Activated T-helper 1 cell treated with anti-CD3 and anti-CD28 coated beads, Interleukin-2, amount 50 U/mL, for 16 hours (primary cell): ENCODE measurements around the gene PIK3R3.
"Not testable (repeated sequence)": the region's sequence is repeated elsewhere in the genome, so short reads cannot be mapped to it uniquely, and the experiment has no call there.

Source experiments
- DNase-seq, 2 donors: peaks; one replicate each; pipeline ENCODE4 v3.0.0-alpha.2; 2020; ENCODE audit warnings: low read depth in 1 of 2, low spot score in 1 of 2

The PIK3R3 gene

GRCh38 chr1:46070164-46070814 lies 62.1 kb downstream of the PIK3R3 start:
- DNase-seq: no peak

- DNase-seq: no peak
Measured at GRCh38 chr1:46068525-46068924, 63.9 kb downstream of the PIK3R3 start.

DNA sequence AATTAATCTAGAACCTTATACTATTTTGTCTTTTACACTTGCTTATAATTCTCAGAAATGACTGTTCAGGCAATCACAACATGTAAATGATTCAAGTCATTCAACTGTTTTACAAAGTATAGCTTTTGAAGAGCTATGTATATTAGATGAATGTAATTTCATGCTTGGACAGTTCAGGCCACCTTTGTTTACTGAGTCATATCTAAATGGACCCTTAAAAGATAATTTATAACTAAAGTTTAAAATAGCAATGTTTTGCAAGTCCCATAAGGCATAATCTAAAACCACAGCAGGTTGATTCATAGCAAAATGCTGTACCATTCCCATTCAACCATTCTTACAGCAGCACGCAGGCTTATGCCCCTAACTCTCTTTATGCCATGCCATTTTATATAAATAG lies 64.8 kb downstream of the PIK3R3 start:
- no peak for DNase-seq

- no peak for DNase-seq
Measured at GRCh38 chr1:46065405-46065804, 67.0 kb downstream of the PIK3R3 start.

- DNase-seq: no peak
Measured at GRCh38 chr1:46064708-46065107, 67.7 kb downstream of the PIK3R3 start.

- DNase-seq: peak in 1 of 2 donors; percentile 8
Measured at GRCh38 chr1:46062651-46063319, 69.6 kb downstream of the PIK3R3 start.

- DNase-seq: no peak
Measured at GRCh38 chr1:46061146-46061545, 71.3 kb downstream of the PIK3R3 start.

DNA sequence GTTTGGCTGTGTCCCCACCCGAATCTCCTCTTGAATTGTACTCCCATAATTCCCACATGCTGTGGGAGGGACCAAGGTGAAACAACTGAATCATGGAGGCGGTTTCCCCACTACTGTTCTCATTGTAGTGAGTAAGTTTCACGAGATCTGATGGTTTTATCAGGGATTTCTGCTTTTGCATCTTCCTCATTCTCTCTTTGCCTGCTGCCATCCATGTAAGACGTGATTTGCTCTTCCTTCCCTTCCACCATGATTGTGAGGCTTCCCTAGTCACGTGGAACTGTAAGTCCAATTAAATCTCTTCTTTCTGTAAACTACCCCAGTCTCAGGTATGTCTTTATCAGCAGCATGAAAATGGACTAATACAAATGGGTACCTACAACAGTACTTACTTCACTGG lies 73.5 kb downstream of the PIK3R3 start:
- no peak for DNase-seq

GRCh38 chr1:46057781-46058180 lies 74.6 kb downstream of the PIK3R3 start:
- no peak for DNase-seq

DNA sequence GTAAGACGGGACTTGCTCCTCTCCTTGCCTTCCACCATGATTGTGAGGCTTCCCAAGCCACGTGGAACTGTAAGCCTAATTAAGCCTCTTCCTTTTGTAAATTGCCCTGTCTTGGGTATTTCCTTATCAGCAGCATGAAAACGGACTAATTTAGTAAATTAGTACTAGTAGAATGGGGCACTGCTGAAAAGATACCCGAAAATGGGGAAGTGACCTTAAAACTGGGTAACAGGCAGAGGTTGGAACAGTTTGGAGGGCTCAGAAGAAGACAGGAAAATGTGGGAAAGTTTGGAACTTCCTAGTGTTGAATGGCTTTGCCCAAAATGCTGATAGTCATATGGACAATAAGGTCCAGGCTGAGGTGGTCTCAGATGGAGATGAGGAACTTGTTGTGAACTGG lies 75.2 kb downstream of the PIK3R3 start:
- DNase-seq: not testable (repeated sequence)

- DNase-seq: no peak
Measured at GRCh38 chr1:46056325-46056724, 76.1 kb downstream of the PIK3R3 start.

DNA sequence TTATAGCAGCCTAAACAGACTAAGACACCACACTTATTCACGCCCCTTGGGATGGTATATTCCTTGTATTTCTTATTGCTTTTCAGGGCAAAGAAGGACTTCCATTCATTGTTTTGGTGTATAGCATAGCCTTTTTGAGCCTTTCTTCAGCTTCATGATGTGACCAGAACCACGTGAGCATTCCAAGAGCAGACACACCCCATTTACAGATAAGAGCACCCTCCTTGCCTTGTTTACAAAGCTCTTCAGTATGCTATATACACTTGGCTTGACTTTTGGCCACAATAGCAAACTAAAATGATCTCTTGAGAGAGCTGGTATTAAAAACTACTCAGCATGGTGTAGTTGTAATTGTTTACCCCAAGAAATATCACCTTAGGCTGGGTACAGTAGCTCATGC lies 78.7 kb downstream of the PIK3R3 start:
- no peak for DNase-seq

DNA sequence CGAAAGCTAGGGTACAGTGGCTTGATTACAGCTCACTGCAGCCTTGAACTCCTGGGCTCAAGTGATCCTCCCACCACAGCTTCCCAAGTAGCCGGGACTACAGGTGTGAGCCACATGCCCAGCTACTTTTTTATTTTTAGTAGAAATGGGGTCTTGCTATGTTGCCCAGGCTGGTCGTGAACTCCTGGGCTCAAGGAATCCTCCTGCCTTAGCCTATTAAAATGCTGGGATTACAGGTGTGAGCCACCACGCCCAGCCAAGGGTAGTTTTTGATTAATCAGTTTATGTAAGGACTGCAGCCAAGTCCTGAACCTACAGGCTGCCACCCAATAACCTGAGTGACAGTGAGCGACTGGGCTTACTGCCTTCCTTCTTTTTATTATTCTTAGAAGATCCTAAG lies 88.3 kb downstream of the PIK3R3 start:
- DNase-seq: no peak

DNA sequence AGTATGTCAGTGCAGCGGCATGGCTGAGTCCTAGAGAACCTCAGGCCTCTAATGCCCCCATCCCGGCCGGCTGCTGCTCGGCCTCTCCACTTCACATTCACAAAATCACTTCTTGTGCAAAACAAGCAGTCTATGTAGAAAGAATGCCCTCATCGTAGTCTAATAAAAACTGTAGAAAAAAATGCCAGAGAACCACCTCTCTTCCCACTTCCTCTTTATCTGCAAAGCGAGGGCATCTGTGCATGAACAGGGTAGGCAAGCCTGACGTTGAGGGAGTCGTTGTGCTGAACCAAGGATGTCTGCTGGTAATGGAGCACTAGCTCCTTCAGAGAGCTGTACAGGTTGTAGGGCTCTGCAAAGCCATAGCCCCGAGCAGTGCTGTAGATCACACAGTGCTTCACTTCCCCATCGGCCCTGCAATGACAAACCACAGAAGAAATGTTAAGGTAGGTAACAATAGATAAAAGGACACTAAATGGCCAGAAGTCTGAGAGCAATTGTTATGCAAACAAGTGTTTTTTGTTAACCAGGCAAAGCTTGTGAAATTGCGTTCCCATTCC lies 88.9 kb downstream of the PIK3R3 start:
- no peak for DNase-seq

DNA sequence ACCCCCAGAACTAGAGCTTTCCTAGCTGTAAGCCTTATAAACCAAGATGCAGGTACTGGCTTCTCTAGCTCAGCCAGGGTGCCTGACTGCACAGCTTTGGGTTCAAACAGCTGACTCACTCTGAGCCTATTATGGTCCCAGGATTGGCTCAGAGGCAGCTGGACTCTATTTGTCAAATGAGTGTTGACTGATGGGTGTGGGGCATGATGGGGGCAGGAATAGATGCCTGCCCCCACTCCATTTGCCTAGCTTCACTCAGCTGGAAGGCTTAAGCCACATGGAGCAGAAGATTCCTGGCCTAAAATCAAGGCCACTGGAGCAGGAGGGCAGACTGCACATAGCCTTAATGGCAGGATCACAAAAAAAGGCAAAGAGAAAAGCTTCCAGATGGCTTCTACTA lies 90.5 kb downstream of the PIK3R3 start:
- no peak for DNase-seq

- no peak for DNase-seq
Measured at GRCh38 chr1:46041551-46041950, 90.9 kb downstream of the PIK3R3 start.

GRCh38 chr1:46039571-46040052 lies 92.8 kb downstream of the PIK3R3 start:
- DNase-seq: no peak

DNA sequence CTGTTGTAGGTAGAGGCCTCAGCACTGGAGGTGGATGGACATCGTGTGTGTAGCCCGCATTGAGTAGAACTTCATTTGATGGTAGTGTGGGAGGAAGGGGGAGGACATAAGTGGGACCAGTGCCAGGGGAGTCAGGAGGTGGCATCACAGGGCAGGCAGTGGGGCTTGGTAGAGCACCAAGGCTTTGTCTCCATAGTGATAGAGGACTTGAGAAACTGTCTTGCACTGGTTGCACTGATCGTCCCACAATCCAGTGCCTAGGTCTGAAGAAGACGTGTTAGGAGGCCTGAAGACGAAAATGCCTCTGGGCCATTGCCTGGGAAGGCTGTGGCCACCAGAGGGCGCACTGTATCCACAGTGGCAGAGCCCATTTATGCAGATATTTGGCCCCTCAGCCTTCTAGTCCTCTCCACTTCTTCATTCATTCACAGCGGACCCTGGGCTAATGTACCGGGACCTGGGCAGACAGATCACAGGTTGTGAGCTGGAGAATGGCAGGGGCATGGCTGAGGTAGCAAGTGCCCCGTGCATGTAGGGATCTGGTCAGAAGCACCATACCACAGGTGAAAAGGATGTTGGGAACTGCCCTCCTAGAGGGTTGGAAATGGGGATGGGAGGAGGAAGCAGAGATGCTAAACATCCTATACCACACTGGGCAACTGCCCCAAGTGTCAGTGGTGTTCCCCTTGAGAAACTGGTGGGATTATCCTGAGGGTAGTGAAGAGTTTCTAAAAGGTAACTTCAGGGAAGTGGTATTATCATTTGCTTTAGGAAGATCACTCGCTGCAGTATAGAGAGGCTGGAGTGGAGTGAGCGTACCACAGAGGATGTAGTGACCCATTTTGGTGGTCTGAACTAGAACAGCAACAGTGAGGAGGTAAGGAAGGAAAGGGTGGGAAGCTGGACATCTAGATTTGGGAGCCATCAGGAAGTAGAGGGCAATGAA lies 95.3 kb downstream of the PIK3R3 start:
- peak; percentile 74 to 84 for DNase-seq

DNA sequence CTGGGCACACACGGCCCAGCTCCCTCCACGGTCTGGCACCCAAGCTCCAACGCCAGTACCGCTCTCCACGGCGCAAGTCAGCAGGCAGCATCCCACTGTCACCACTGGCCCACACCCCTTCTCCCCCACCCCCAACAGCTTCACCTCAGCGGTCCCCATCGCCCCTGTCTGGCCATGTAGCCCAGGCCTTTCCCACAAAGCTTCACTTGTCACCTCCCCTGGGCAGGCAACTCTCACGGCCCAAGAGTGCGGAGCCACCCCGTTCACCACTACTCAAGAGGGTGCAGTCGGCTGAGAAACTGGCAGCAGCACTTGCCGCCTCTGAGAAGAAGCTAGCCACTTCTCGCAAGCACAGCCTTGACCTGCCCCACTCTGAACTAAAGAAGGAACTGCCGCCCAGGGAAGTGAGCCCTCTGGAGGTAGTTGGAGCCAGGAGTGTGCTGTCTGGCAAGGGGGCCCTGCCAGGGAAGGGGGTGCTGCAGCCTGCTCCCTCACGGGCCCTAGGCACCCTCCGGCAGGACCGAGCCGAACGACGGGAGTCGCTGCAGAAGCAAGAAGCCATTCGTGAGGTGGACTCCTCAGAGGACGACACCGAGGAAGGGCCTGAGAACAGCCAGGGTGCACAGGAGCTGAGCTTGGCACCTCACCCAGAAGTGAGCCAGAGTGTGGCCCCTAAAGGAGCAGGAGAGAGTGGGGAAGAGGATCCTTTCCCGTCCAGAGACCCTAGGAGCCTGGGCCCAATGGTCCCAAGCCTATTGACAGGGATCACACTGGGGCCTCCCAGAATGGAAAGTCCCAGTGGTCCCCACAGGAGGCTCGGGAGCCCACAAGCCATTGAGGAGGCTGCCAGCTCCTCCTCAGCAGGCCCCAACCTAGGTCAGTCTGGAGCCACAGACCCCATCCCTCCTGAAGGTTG lies 97.6 kb downstream of the PIK3R3 start:
- DNase-seq: no peak

DNA sequence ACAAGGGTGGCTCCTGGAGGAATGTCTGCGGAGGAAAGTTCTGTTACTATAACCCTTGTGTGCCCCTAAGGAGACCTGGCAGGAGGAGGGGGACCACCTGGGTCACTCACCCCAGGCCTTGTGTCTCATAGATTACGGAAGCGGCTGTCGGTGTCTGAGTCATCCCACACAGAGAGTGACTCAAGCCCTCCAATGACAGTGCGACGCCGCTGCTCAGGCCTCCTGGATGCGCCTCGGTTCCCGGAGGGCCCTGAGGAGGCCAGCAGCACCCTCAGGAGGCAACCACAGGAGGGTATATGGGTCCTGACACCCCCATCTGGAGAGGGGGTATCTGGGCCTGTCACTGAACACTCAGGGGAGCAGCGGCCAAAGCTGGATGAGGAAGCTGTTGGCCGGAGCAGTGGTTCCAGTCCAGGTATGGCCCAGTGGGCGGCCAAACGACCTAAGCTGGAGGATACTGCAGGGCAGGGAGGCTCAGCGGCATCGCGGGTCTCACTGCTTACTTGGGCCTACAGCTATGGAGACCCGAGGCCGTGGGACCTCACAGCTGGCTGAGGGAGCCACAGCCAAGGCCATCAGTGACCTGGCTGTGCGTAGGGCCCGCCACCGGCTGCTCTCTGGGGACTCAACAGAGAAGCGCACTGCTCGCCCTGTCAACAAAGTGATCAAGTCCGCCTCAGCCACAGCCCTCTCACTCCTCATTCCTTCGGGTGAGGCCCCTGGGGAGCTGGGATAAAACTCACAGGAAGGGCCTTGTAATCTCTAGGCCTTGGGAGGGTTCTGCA lies 101.4 kb downstream of the PIK3R3 start:
- DNase-seq: no peak
